ENCODE measurements around the gene LMOD3. TPM values are rescaled to one million over a fixed set of nuclear protein-coding genes. Genes with fewer than 3 reads are reported as not detected.

The LMOD3 gene
- total and polyA plus RNA-seq, 9 of the 15 experiments (the other 6 are each of a cell fraction or from before 2014, with no cell fraction given) = 0.03 TPM; not detected in 8

- H3K4me2 ChIP-seq (ENCODE audit: insufficient read depth, low read length) = no peak overlapping the region
- no peak for TF ChIP-seq THRA (IDR thresholded peaks at IDR 0.05)
- no peak for TF ChIP-seq GATAD2B (IDR thresholded peaks at IDR 0.05; ENCODE audit: borderline replicate concordance)
- TF ChIP-seq PHF20 (IDR thresholded peaks at IDR 0.05; ENCODE audit: partially characterized antibody) = no peak
- 0 out of 2 replicates have a peak, but pooled peaks have one; percentile 11 for TF ChIP-seq NCOR1 (IDR thresholded peaks at IDR 0.05)
- no peak for TF ChIP-seq RB1 (IDR thresholded peaks at IDR 0.05; ENCODE audit: low read depth)
- no peak for TF ChIP-seq SRSF9 (IDR thresholded peaks at IDR 0.05; ENCODE audit: borderline replicate concordance, low read depth, low read length)
- TF ChIP-seq HNRNPK (IDR thresholded peaks at IDR 0.05; ENCODE audit: low read depth, low read length, poor library complexity, severe bottlenecking) = no peak
- TF ChIP-seq SMARCA4 (IDR thresholded peaks at IDR 0.05) = peak; percentile 30; the same call in 1 of the 2 replicates
- TF ChIP-seq RCOR1 (IDR thresholded peaks at IDR 0.05; ENCODE audit: borderline replicate concordance in 1 of 2, low read depth in 2 of 2, low read length in 2 of 2) = peak in 1 of 2 experiments; percentile 95; a peak in 2 of 4 replicates
- TF ChIP-seq EP300 (IDR thresholded peaks at IDR 0.05; ENCODE audit: low read length) = peak; percentile 24; the same call in 1 of the 2 replicates
- TF ChIP-seq ZNF408 (CRISPR knock-in tag; IDR thresholded peaks at IDR 0.05; ENCODE audit: low read depth) = no peak
- no peak for TF ChIP-seq MLX (CRISPR knock-in tag; conservative IDR thresholded peaks at IDR 0.05)
- no peak for TF ChIP-seq ID3 (CRISPR knock-in tag; IDR thresholded peaks at IDR 0.05)
- no peak for TF ChIP-seq ID3 (tag; IDR thresholded peaks at IDR 0.05)
Measured at GRCh38 chr3:69095636-69096035, 26.8 kb downstream of the LMOD3 start.

More at GRCh38 chr3:69095636-69096035, 26.8 kb downstream of the LMOD3 start:
- Histone ChIP-seq H3K4me3 (no peak overlapping the region), H3K9me3 (replicated peaks; ENCODE audit: control insufficient read depth, insufficient read depth, low read depth, low read length) (no peaks in the 10 kb centered on the region), H3K79me2 (ENCODE audit: control insufficient read depth, insufficient read depth, low read length) (no peaks in the 10 kb centered on the region), H2AFZ (ENCODE audit: low read depth, low read length) (no peak overlapping the region), H3K9me1 (ENCODE audit: control insufficient read depth, insufficient read depth, low read length) (no peaks in the 10 kb centered on the region), H3K27me3 (ENCODE audit: control insufficient read depth in 2 of 2, insufficient read depth in 2 of 2, low read length in 2 of 2) (no peaks in the 10 kb centered on the region), H3K36me3 (ENCODE audit: control insufficient read depth, insufficient read depth, low read length) (no peaks in the 10 kb centered on the region), H3K27ac (ENCODE audit: extremely low read depth, low read depth, low read length) (no peak overlapping the region), H3K4me1 (replicated peaks in 1 of 2; ENCODE audit: control insufficient read depth in 2 of 2, insufficient read depth in 2 of 2, low read length in 2 of 2) (peaks cover 3 to 9% of the 10 kb centered on the region in 2 experiments; a peak in 4 of 5 replicates), H3K9ac (ENCODE audit: insufficient read depth in 1 of 2, low read depth in 2 of 2, low read length in 2 of 2) (no peak overlapping the region), H4K20me1 (replicated peaks; ENCODE audit: control insufficient read depth, insufficient read depth, low read length) (no peaks in the 10 kb centered on the region)
- ChIA-PET CTCF (ENCODE audit: low intra/inter-chr PET ratio) (no interaction called here), POLR2A (no interaction called here)
- FAIRE-seq (peak; percentile 48), ATAC-seq (peak; percentile 56), DNase-seq (ENCODE audit: extremely low read depth in 1 of 4, low spot score in 3 of 4) (peak in 2 of 4 experiments; percentile 16 to 44)
- 0% methylated on average over 2 of the region's 5 CpGs for WGBS (ENCODE audit: insufficient coverage, low coverage, missing lambda C conversion rate)
- no TSS peak for BruUV-seq (replicated peaks)
- in situ Hi-C loops (cut with MboI) = no loop called here
- intact Hi-C loops (cut with micrococcal nuclease) = no loop called here

All from K562 (cell line).